ENCODE measurements around the gene ANKRD13D. TPM values are rescaled to one million over a fixed set of nuclear protein-coding genes. Genes with fewer than 3 reads are reported as not detected.
A peak's percentile ranks its signal among the peaks of the same experiment; 100 is the strongest.

The ANKRD13D gene
- total and polyA plus RNA-seq, 2 donors from 2014 or later = 21.9 to 68.3 TPM

DNA sequence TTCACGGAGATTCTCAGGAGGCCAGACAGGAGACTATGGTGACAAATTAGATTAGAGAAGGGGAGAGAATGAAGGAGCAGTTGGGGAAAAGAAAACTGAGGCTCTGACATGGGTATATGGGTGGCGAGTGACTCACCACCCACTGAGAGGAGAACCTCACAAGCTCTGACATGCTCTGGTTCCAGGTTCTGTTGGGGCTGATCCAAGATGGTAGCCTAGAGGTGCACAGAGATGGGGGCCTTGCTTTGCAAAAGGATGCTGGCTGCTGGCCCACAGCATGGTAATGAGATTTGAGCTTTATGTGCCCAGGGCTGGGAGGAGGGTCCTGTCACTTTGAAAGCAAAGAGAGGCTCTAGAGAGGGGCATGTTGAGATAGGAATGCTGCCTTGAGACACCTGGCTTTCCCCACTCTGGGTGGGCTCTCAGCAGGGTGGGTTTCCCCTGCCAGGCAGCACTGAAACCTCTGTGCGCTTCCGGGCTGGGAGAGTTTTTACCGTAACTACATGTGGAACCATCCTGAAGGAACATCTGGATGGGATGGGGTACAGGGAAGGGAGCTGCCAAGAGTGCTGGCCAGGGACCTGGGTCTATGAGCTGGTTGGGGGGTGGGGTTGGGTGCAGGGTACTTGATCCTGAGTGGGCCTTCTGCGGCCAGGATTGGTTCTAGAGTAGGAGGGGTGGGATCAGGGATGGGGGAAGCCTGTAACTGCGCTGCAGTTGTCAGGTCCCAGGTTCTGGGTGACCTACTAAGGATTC lies 24.0 kb upstream of the ANKRD13D start:
- Histone ChIP-seq H3K4me3 (ENCODE audit: low read length in 3 of 3) (no peak overlapping the region), H3K4me1 (ENCODE audit: control insufficient read depth in 2 of 3, insufficient read depth in 2 of 3, low read depth in 1 of 3, low read length in 3 of 3) (peaks cover 0 to 45% (median 17%) of the 10 kb centered on the region in 3 donors), H3K27ac (ENCODE audit: low read depth in 2 of 2, low read length in 2 of 2) (no peak overlapping the region), H3K27me3 (ENCODE audit: control insufficient read depth, insufficient read depth, low read length) (no peaks in the 10 kb centered on the region), H3K36me3 (ENCODE audit: control insufficient read depth in 2 of 3, insufficient read depth in 3 of 3, low read length in 3 of 3) (peaks cover 0 to 5% (median 2%) of the 10 kb centered on the region in 3 donors), H3K9me3 (ENCODE audit: control insufficient read depth in 2 of 3, insufficient read depth in 1 of 3, low read length in 3 of 3) (no peaks in the 10 kb centered on the region), H3K9ac (ENCODE audit: low read length in 3 of 3) (peak overlapping the region in 1 of 3 donors; percentile 48)
- TF ChIP-seq, protein P1, sequence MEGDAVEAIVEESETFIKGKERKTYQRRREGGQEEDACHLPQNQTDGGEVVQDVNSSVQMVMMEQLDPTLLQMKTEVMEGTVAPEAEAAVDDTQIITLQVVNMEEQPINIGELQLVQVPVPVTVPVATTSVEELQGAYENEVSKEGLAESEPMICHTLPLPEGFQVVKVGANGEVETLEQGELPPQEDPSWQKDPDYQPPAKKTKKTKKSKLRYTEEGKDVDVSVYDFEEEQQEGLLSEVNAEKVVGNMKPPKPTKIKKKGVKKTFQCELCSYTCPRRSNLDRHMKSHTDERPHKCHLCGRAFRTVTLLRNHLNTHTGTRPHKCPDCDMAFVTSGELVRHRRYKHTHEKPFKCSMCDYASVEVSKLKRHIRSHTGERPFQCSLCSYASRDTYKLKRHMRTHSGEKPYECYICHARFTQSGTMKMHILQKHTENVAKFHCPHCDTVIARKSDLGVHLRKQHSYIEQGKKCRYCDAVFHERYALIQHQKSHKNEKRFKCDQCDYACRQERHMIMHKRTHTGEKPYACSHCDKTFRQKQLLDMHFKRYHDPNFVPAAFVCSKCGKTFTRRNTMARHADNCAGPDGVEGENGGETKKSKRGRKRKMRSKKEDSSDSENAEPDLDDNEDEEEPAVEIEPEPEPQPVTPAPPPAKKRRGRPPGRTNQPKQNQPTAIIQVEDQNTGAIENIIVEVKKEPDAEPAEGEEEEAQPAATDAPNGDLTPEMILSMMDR (IDR thresholded peaks at IDR 0.05; ENCODE audit: borderline replicate concordance, extremely low read depth, insufficient read depth) = no peak
- FAIRE-seq (no peak), DNase-seq (peak in 1 of 5 donors; percentile 48)
- intact Hi-C loops (cut with DNase I) = loop anchor here (5.0 kb wide), 1 partner anchor 52 kb away; no protein-coding TSS in a partner anchor

DNA sequence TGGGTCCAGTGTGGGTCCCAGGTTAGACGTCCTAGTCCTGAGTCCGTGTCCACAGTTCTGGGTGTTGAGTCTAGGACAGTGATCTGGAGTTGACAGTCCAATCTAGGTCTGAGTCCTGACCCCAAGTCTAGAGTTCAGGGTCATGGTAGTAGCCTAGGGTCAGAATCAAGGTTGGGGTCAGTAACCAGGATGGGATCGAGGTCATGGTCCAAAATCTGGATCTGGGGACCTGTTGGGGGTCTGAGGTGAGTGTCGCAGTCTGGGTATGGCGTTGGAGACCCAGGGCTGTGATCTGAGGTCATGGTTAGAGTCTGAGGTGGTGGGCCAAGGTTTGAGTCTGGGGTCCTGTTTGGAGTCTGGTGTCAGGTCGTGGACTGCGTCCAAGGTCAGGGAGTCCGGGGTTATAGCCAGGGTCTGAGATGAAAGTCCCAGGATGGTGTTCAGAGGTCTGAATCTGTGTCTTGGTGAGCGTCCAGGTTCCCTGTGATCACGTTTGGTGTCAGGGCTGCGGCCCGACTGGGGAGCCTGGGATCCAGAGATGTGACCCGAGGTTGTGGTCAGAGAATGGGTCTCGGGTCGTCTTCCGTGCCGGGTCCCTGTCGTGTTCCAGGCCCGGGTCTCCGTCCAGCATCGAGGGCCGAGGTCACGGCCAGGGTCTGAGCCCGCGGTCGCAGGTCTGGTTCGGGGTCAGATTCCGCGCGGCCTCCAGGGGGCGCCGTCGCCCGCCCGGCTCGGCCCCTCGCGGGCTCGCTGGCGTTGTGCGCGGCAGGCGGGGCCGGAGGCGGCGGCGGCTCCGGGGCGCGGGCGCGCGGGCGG lies 23.3 kb upstream of the ANKRD13D start:
- no peaks in the 10 kb centered on the region for H3K27me3 ChIP-seq (ENCODE audit: control insufficient read depth, insufficient read depth, low read length)
- TF ChIP-seq, protein P1 (IDR thresholded peaks at IDR 0.05; ENCODE audit: borderline replicate concordance, extremely low read depth, insufficient read depth) = peak; percentile 94
- H3K9ac ChIP-seq (ENCODE audit: low read length in 3 of 3) = peak overlapping the region in 2 of 3 donors; percentile 36 to 48
- H3K27ac ChIP-seq (ENCODE audit: low read depth in 2 of 2, low read length in 2 of 2) = peak overlapping the region; percentile 66 to 80
- DNase-seq = peak; percentile 65 to 91 (median 82)
- no peaks in the 10 kb centered on the region for H3K9me3 ChIP-seq (ENCODE audit: control insufficient read depth in 2 of 3, insufficient read depth in 1 of 3, low read length in 3 of 3)
- H3K4me3 ChIP-seq (ENCODE audit: low read length in 3 of 3) = peak overlapping the region in 2 of 3 donors; percentile 21 to 46
- H3K4me1 ChIP-seq (ENCODE audit: control insufficient read depth in 2 of 3, insufficient read depth in 2 of 3, low read depth in 1 of 3, low read length in 3 of 3) = peaks cover 2 to 53% (median 25%) of the 10 kb centered on the region in 3 donors
- intact Hi-C loops (cut with DNase I) = loop anchor here (5.0 kb wide), 1 partner anchor 51 kb away; no protein-coding TSS in a partner anchor
- H3K36me3 ChIP-seq (ENCODE audit: control insufficient read depth in 2 of 3, insufficient read depth in 3 of 3, low read length in 3 of 3) = peaks cover 0 to 5% (median 2%) of the 10 kb centered on the region in 3 donors
- FAIRE-seq = no peak

DNA sequence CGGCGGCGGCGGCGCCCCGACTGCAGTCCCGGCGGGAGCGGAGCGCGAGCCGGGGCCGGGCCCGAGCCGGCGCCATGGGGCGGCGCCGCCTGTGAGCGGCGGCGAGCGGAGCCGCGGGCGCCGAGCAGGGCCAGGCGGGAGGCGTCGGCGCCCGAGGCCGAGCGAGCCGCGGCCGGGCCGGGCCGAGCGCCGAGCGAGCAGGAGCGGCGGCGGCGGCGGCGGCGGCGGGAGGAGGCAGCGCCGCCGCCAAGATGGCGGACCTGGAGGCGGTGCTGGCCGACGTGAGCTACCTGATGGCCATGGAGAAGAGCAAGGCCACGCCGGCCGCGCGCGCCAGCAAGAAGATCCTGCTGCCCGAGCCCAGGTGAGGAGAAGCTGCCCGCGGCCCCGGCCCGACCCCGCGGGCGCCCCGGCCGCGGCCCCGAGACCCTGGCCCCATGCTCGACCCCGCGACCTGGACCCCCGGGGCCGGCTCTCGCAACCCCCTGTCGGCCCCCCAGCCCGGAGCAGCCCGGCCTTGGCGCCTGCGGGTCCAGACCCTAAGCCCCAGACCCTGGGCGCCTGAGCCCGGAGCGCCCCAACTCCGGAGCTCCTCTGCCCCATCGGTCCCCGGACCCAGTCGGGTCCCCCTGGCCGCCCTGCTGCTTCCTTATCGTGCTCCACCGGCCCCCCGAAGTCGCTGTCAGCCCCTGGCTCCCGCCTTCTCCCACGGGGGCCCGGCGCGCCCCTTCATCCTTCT lies 22.5 kb upstream of the ANKRD13D start, which contains the start of gene GRK2:
Gene GRK2, plus strand, starts transcription at position 25 of the 739 bp plus-strand sequence. Its CDS starts 227 bp downstream, at position 252.
- FAIRE-seq (no peak), DNase-seq (peak in 4 of 5 donors; percentile 47 to 86 (median 78))
- Histone ChIP-seq H3K27me3 (ENCODE audit: control insufficient read depth, insufficient read depth, low read length) (no peaks in the 10 kb centered on the region), H3K9ac (ENCODE audit: low read length in 3 of 3) (peak within 1 kb of the TSS; percentile 35 to 94 (median 76)), H3K36me3 (ENCODE audit: control insufficient read depth in 2 of 3, insufficient read depth in 3 of 3, low read length in 3 of 3) (peaks cover 0 to 5% (median 2%) of the 10 kb centered on the region in 3 donors), H3K27ac (ENCODE audit: low read depth in 2 of 2, low read length in 2 of 2) (peak within 1 kb of the TSS; percentile 66 to 84), H3K4me3 (ENCODE audit: low read length in 3 of 3) (peak within 1 kb of the TSS; percentile 56 to 78 (median 58)), H3K9me3 (ENCODE audit: control insufficient read depth in 2 of 3, insufficient read depth in 1 of 3, low read length in 3 of 3) (no peaks in the 10 kb centered on the region), H3K4me1 (ENCODE audit: control insufficient read depth in 2 of 3, insufficient read depth in 2 of 3, low read depth in 1 of 3, low read length in 3 of 3) (peaks cover 5 to 57% (median 33%) of the 10 kb centered on the region in 3 donors)
- TF ChIP-seq, protein P1 (IDR thresholded peaks at IDR 0.05; ENCODE audit: borderline replicate concordance, extremely low read depth, insufficient read depth) = no peak
- intact Hi-C loops (cut with DNase I) = loop anchor here (5.0 kb wide), 1 partner anchor 51 kb away; no protein-coding TSS in a partner anchor

All from kidney (tissue), 14 donors.